Adrenal gland (tissue), 12 donors: ENCODE data around the gene TRAPPC14. TPM values are rescaled to one million over a fixed set of nuclear protein-coding genes. Genes with fewer than 3 reads are reported as not detected.

Source experiments
- DNase-seq, 7 donors: peaks; one replicate each; pipeline ENCODE4 v3.0.0-alpha.2; 2019 to 2020
- H3K27ac ChIP-seq, 5 donors: fragments of 200-600 bp; sonication (generic) in 4 of 5; 1 replicate in 3 of 5; 2 replicates in 2 of 5; pipeline versions ENCODE4 v1.5.1 to v1.8.0; 2016 to 2020; ENCODE audit warnings: mild to moderate bottlenecking in 1 of 5
- H3K27me3 ChIP-seq: fragments of 200-600 bp; 2 replicates; pipeline ENCODE4 v1.8.0; 2021
- H3K36me3 ChIP-seq, 2 donors: fragments of 200-600 bp; replicated peaks in 1 of 2; 1 replicate in 1 of 2; 2 replicates in 1 of 2; pipeline versions ENCODE4 v1.5.1 to v1.8.0; 2018 to 2022
- H3K4me1 ChIP-seq, 2 donors: fragments of 200-600 bp; replicated peaks in 1 of 2; 1 replicate in 1 of 2; 2 replicates in 1 of 2; pipeline versions ENCODE4 v1.5.1 to v1.8.0; 2018 to 2021
- H3K4me3 ChIP-seq, 4 donors: fragments of 200-600 bp; sonication (generic) in 3 of 4; one replicate each; pipeline ENCODE4 v1.5.1; 2016 to 2018
- H3K9me3 ChIP-seq, 3 donors: fragments of 200-600 bp; sonication (generic) in 1 of 3; replicated peaks in 1 of 3; 1 replicate in 2 of 3; 2 replicates in 1 of 3; pipeline versions ENCODE4 v1.5.1 to v1.8.0; 2016 to 2021
- POLR2A ChIP-seq, 2 donors: fragments of 450-650 bp; IDR thresholded peaks; one replicate each; pipeline ENCODE4 v1.6.1; 2017; ENCODE audit warnings: antibody characterized with exemption in 2 of 2, mild to moderate bottlenecking in 2 of 2, moderate library complexity in 1 of 2
- WGBS, 4 donors: extraction: QIAGEN DNeasy Blood & Tissue Kit in 2 of 4; methylation state at CpG; one replicate each; pipeline versions ENCODE4 v1.1.5 to v1.1.7; 2013 to 2017; 5-methylcytosine and 5-hydroxymethylcytosine counted together
- intact Hi-C, 2 donors: fragments of 100-400 bp; cut with DNase I; formaldehyde crosslinking; loops; one replicate each; pipeline versions ENCODE4 v1.14.1 to v1.15.0; 2022 to 2023
- polyA plus RNA-seq, 3 donors: library from polyadenylated mRNA; stranded (reverse); fragments of 200-250 nt in 2 of 3; fragments of 350-450 nt in 1 of 3; fragmentation: Illumina TruSeq in 1 of 3; extraction: RNeasy Lipid Tissue Mini Kit (QIAGEN cat#74804) in 1 of 3; gene quantifications; one replicate each; pipeline ENCODE4 v1.2.3, GENCODE V29; 2013 to 2014
- total RNA-seq, 9 donors: library from RNA; depleted of rRNA in 4 of 9; stranded (reverse); fragments of >200 nt in 4 of 9; fragments of 120-200 nt in 1 of 9; fragmentation: NEBNext Ultra II Directional in 1 of 9; extraction: Animal tissue kit (Norgen Biotek cat#: 25700) in 1 of 9; gene quantifications; one replicate each; pipeline versions ENCODE4 v1.1.0 to v1.2.4, GENCODE V29; 2013 to 2023
- TF ChIP-seq, protein P1 (sequence below), 6 experiments: fragments of 450-650 bp in 4 of 6; fragments of 200-600 bp in 2 of 6; sonication (generic) in 1 of 6; IDR thresholded peaks; 1 replicate in 5 of 6; 2 replicates in 1 of 6; pipeline versions ENCODE4 v1.5.1 to v1.8.0; 2016 to 2021; ENCODE audit warnings: antibody characterized with exemption in 6 of 6, mild to moderate bottlenecking in 2 of 6, moderate library complexity in 1 of 6
- donor health status: healthy with polysubstance abuse.
- donor health status: Bipolar disorder and iron deficiency.
- donor health status: DM: yes; HTN: yes; CAD: no.
- donor health status: DM: no; HTN: no; CAD: no.
- donor health status: DM: no; HTN: no; CAD: no.
- donor health status: DM: yes; HTN: yes; CAD: no.

Gene TRAPPC14
- total and polyA plus RNA-seq, 12 donors: 4.3 to 57.7 (median 17.5) TPM

DNA sequence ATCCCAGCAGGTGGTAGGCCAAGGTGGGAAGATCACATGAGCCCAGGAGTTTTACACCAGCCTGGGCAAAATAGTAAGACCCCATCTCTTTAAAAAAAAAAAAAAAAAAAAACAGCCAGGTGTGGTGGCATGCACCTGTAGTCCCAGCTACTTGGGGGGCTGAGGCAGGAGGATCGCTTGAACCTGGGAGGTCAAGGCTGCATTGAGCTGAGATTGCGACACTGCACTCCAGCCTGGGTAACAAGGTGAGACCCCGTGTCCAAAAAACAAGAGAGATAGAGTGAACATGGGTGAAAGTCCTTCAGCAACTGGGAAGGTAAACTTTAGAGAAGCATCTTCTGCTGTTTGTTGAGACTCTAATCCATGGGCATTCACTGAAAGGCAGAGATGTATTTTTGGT lies 16.1 kb downstream of the TRAPPC14 start:
- no peak overlapping the region for H3K27ac ChIP-seq
- intact Hi-C loops: no loop called here
- TF ChIP-seq, protein P1, sequence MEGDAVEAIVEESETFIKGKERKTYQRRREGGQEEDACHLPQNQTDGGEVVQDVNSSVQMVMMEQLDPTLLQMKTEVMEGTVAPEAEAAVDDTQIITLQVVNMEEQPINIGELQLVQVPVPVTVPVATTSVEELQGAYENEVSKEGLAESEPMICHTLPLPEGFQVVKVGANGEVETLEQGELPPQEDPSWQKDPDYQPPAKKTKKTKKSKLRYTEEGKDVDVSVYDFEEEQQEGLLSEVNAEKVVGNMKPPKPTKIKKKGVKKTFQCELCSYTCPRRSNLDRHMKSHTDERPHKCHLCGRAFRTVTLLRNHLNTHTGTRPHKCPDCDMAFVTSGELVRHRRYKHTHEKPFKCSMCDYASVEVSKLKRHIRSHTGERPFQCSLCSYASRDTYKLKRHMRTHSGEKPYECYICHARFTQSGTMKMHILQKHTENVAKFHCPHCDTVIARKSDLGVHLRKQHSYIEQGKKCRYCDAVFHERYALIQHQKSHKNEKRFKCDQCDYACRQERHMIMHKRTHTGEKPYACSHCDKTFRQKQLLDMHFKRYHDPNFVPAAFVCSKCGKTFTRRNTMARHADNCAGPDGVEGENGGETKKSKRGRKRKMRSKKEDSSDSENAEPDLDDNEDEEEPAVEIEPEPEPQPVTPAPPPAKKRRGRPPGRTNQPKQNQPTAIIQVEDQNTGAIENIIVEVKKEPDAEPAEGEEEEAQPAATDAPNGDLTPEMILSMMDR (IDR thresholded peaks at IDR 0.05): no peak
- no peak overlapping the region for H3K4me3 ChIP-seq
- no peak for DNase-seq
- no peaks in the 10 kb centered on the region for H3K9me3 ChIP-seq
- H3K36me3 ChIP-seq: no peaks in the 10 kb centered on the region
- no peaks in the 10 kb centered on the region for H3K27me3 ChIP-seq
- no peaks in the 10 kb centered on the region for H3K4me1 ChIP-seq
- 84 to 89% (median 85%) methylated on average over 3 of the region's 3 CpGs for WGBS, 4 donors

DNA sequence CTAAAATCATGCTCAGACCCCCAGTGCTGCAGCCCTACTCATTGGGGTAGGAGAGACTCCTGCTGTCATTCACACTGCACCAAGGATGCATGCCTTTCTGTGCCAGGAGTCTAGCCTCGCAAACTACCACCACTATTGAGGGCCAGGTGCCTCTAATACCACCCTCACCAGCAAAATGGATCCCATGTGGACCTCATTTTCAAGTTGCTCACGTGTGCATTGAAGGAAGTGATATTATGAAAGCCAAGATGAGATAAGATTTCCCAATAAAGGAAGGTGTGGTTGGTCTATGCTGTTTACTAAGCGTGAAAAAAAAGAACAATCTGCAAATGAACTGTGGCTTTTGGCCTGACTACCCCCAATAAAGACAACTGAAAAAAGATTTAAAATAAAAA lies 17.0 kb downstream of the TRAPPC14 start:
- TF ChIP-seq, protein P1 (IDR thresholded peaks at IDR 0.05): no peak
- no peak for TF ChIP-seq POLR2A (IDR thresholded peaks at IDR 0.05)
- no peak overlapping the region for H3K27ac ChIP-seq
- no peak overlapping the region for H3K4me3 ChIP-seq
- intact Hi-C loops: no loop called here
- no peaks in the 10 kb centered on the region for H3K4me1 ChIP-seq
- DNase-seq: no peak
- no peaks in the 10 kb centered on the region for H3K27me3 ChIP-seq
- no peaks in the 10 kb centered on the region for H3K9me3 ChIP-seq
- no peaks in the 10 kb centered on the region for H3K36me3 ChIP-seq
- 59 to 73% (median 72%) methylated on average over 3 of the region's 3 CpGs for WGBS, 4 donors

DNA sequence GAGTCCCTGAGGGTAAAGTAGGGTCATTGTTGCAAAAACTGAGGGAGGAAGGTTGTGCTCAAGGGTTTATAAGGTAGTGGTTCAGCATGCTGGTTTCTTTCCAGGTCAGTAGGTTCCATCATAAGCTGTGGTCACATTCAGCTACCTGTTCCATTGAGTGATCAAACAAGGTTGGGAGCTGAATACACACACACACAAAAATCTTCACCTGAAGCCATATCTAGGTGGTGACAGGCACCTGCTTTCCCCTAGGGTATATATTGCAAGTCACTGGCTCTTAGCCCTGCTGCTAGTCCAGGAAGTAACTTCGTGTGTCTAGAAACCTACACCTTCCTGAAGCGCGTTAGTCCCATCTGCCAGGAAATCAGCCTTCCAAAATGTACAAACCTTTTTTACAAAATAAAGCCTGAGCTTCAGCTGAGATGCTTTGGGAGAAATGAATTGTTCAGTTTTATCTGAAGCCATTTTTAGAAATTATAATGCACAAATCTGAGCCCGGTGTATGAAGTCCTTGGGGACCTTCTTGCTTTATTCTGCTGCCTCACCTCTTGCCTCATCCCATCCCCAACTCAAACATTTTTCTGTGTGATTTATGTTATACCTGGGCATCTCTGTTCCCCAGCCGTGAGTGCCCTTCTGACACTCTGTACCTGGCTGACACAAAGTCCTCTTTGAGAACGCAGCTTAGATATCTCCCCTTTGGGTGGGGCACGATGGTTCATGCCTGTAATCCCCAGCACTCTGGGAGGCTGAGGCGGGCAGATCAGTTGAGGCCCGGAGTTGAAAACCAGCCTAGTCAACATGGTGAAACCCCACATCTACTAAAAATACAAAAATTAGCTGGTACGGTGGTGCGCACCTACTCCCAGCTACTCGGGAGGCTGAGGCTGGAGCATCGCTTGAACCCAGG lies 20.4 kb downstream of the TRAPPC14 start:
- intact Hi-C loops: no loop called here
- H3K4me3 ChIP-seq: no peak overlapping the region
- no peaks in the 10 kb centered on the region for H3K36me3 ChIP-seq
- 80 to 85% (median 81%) methylated on average over 13 of the region's 13 CpGs for WGBS, 4 donors
- H3K9me3 ChIP-seq: no peaks in the 10 kb centered on the region
- no peaks in the 10 kb centered on the region for H3K4me1 ChIP-seq
- TF ChIP-seq, protein P1 (IDR thresholded peaks at IDR 0.05): no peak
- no peak for TF ChIP-seq POLR2A (IDR thresholded peaks at IDR 0.05)
- no peak overlapping the region for H3K27ac ChIP-seq
- H3K27me3 ChIP-seq: no peaks in the 10 kb centered on the region
- DNase-seq: no peak

DNA sequence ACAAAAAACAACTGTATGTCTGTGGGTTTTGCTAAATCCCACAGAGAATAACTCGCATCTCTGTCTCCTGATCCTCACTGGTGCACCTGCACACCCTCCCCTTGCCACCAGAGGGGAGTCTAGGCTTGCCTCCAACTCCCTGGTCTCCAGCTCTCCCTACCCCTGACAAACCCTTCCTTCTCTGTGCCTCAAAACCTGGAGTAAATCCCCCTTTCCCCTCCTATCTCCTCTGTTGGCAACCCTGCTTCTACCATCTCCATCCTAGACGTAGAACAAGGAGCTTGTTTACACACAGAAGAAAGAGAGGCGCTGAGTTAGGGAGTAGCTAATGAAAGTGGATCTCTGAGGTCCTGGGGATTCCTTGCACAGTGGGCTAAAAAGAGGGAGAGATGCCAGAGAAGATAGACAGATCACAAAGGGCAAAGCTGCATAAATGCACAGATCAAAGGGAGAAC lies 25.8 kb downstream of the TRAPPC14 start:
- TF ChIP-seq, protein P1 (IDR thresholded peaks at IDR 0.05): peak; percentile 45 to 95 (median 82)
- TF ChIP-seq POLR2A (IDR thresholded peaks at IDR 0.05): no peak
- peaks cover 6 to 9% of the 10 kb centered on the region in 2 donors for H3K4me1 ChIP-seq
- WGBS, 4 donors: 39 to 48% (median 46%) methylated on average over 3 of the region's 3 CpGs
- intact Hi-C loops: loop anchor here (5.0 kb wide), 2 partner anchors 75 to 85 kb away; partner anchors contain the start of gene PVRIG (in 1 of the 2)
- no peaks in the 10 kb centered on the region for H3K27me3 ChIP-seq
- H3K27ac ChIP-seq: no peak overlapping the region
- no peaks in the 10 kb centered on the region for H3K36me3 ChIP-seq
- DNase-seq: peak; percentile 46 to 80 (median 59)
- H3K4me3 ChIP-seq: no peak overlapping the region
- no peaks in the 10 kb centered on the region for H3K9me3 ChIP-seq
